Ovary (tissue), 9 donors: ENCODE measurements around the gene MARCKS. TPM values are rescaled to one million over a fixed set of nuclear protein-coding genes. Genes with fewer than 3 reads are reported as not detected.

ENCODE experiments used
- DNase-seq, 5 donors: peaks; one replicate each; pipeline ENCODE4 v3.0.0-alpha.2; 2019 to 2020
- H3K27ac ChIP-seq, 2 donors: fragments of 200-600 bp; one replicate each; pipeline versions ENCODE4 v1.5.1 to v1.8.0; 2019 to 2022
- H3K27me3 ChIP-seq: fragments of 200-600 bp; one replicate; pipeline ENCODE4 v1.8.0; 2022
- H3K36me3 ChIP-seq: fragments of 200-600 bp; sonication (generic); one replicate; pipeline ENCODE4 v1.5.1; 2019
- H3K4me1 ChIP-seq: one replicate; pipeline ENCODE4 v1.8.1; 2013; ENCODE audit warnings: mild to moderate bottlenecking, moderate library complexity; ENCODE audit not compliant: insufficient read depth
- H3K4me3 ChIP-seq: fragments of 200-600 bp; sonication (generic); one replicate; pipeline ENCODE4 v1.5.1; 2017
- H3K9me3 ChIP-seq, 2 donors: fragments of 200-600 bp in 1 of 2; sonication (generic) in 1 of 2; one replicate each; pipeline versions ENCODE4 v1.5.1 to v1.8.1; 2013 to 2019; ENCODE audit warnings: mild to moderate bottlenecking in 1 of 2, moderate library complexity in 1 of 2
- EP300 ChIP-seq: sonication (generic); formaldehyde crosslinking; IDR thresholded peaks from one replicate; pipeline ENCODE4 v1.6.1; 2017; ENCODE audit warnings: antibody characterized with exemption
- POLR2A ChIP-seq: fragments of 450-650 bp; IDR thresholded peaks from one replicate; pipeline ENCODE4 v1.6.1; 2017; ENCODE audit warnings: antibody characterized with exemption, mild to moderate bottlenecking, moderate library complexity
- WGBS, 3 donors: extraction: QIAGEN DNeasy Blood & Tissue Kit in 1 of 3; methylation state at CpG; one replicate each; pipeline versions ENCODE4 v1.1.5 to v1.1.7; 2013 to 2017; 5-methylcytosine and 5-hydroxymethylcytosine counted together
- intact Hi-C, 4 donors: fragments of 100-400 bp; cut with DNase I; formaldehyde crosslinking; loops; one replicate each; pipeline versions ENCODE4 v1.11.0 to v1.15.1; 2022 to 2023
- polyA plus RNA-seq, 2 donors: library from polyadenylated mRNA; stranded (reverse); fragments of 200-250 nt in 1 of 2; fragments of 350-450 nt in 1 of 2; fragmentation: Illumina TruSeq in 1 of 2; extraction: RNeasy Lipid Tissue Mini Kit (QIAGEN cat#74804) in 1 of 2; gene quantifications; one replicate each; pipeline ENCODE4 v1.2.3, GENCODE V29; 2013 to 2014
- total RNA-seq, 7 donors: library from RNA; depleted of rRNA in 2 of 7; stranded (reverse); fragments of >200 nt in 2 of 7; fragmentation: NEBNext Ultra II Directional in 3 of 7; extraction: Animal tissue kit (Norgen Biotek cat#: 25700) in 3 of 7; gene quantifications; one replicate each; pipeline versions ENCODE4 v1.1.0 to v1.2.4, GENCODE V29; 2016 to 2023
- TF ChIP-seq, protein P1 (sequence below), 3 donors: fragments of 450-650 bp in 2 of 3; fragments of 200-600 bp in 1 of 3; IDR thresholded peaks; one replicate each; pipeline versions ENCODE4 v1.5.1 to v1.8.0; 2016 to 2022; ENCODE audit warnings: antibody characterized with exemption in 3 of 3, mild to moderate bottlenecking in 1 of 3
- donor health status: DM: no; HTN: no; CAD: no; lungs with moderate emphysema.
- donor health status: DM: no; HTN: no; CAD: no.
- donor health status: Bipolar disorder and iron deficiency.
- donor health status: DM: yes; HTN: yes; CAD: no.
- donor health status: DM: no; HTN: no; CAD: no.
- donor health status: DM: yes; HTN: yes; CAD: no.

The MARCKS gene
- total and polyA plus RNA-seq, 9 donors = 29.1 to 106 (median 61.4) TPM

DNA sequence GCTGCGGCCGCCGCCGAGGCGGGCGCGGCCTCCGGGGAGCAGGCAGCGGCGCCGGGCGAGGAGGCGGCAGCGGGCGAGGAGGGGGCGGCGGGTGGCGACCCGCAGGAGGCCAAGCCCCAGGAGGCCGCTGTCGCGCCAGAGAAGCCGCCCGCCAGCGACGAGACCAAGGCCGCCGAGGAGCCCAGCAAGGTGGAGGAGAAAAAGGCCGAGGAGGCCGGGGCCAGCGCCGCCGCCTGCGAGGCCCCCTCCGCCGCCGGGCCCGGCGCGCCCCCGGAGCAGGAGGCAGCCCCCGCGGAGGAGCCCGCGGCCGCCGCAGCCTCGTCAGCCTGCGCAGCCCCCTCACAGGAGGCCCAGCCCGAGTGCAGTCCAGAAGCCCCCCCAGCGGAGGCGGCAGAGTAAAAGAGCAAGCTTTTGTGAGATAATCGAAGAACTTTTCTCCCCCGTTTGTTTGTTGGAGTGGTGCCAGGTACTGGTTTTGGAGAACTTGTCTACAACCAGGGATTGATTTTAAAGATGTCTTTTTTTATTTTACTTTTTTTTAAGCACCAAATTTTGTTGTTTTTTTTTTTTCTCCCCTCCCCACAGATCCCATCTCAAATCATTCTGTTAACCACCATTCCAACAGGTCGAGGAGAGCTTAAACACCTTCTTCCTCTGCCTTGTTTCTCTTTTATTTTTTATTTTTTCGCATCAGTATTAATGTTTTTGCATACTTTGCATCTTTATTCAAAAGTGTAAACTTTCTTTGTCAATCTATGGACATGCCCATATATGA is 3.2 kb downstream of the MARCKS start:
- DNase-seq = peak; percentile 63 to 72 (median 66)
- no peaks in the 10 kb centered on the region for H3K27me3 ChIP-seq
- peak overlapping the region; percentile 72 for H3K4me3 ChIP-seq
- no peaks in the 10 kb centered on the region for H3K36me3 ChIP-seq
- WGBS, 3 donors = 11 to 35% (median 31%) methylated on average over 41 to 56 of the region's 56 CpGs
- H3K27ac ChIP-seq = peak overlapping the region; percentile 95 to 96
- H3K4me1 ChIP-seq = no peaks in the 10 kb centered on the region
- intact Hi-C loops = no loop called here
- no peaks in the 10 kb centered on the region for H3K9me3 ChIP-seq
- TF ChIP-seq EP300 (no peak), POLR2A (no peak)
- TF ChIP-seq, protein P1, sequence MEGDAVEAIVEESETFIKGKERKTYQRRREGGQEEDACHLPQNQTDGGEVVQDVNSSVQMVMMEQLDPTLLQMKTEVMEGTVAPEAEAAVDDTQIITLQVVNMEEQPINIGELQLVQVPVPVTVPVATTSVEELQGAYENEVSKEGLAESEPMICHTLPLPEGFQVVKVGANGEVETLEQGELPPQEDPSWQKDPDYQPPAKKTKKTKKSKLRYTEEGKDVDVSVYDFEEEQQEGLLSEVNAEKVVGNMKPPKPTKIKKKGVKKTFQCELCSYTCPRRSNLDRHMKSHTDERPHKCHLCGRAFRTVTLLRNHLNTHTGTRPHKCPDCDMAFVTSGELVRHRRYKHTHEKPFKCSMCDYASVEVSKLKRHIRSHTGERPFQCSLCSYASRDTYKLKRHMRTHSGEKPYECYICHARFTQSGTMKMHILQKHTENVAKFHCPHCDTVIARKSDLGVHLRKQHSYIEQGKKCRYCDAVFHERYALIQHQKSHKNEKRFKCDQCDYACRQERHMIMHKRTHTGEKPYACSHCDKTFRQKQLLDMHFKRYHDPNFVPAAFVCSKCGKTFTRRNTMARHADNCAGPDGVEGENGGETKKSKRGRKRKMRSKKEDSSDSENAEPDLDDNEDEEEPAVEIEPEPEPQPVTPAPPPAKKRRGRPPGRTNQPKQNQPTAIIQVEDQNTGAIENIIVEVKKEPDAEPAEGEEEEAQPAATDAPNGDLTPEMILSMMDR (IDR thresholded peaks at IDR 0.05) = no peak

DNA sequence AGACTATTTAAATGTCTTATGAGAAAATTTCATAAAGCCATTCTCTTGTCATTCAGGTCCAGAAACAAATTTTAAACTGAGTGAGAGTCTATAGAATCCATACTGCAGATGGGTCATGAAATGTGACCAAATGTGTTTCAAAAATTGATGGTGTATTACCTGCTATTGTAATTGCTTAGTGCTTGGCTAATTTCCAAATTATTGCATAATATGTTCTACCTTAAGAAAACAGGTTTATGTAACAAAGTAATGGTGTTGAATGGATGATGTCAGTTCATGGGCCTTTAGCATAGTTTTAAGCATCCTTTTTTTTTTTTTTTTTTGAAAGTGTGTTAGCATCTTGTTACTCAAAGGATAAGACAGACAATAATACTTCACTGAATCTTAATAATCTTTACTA is 5.0 kb downstream of the MARCKS start:
- Histone ChIP-seq H3K4me1 (no peaks in the 10 kb centered on the region), H3K4me3 (no peak overlapping the region), H3K27ac (no peak overlapping the region), H3K27me3 (no peaks in the 10 kb centered on the region), H3K36me3 (no peaks in the 10 kb centered on the region), H3K9me3 (no peaks in the 10 kb centered on the region)
- no peak for DNase-seq
- intact Hi-C loops = no loop called here
- TF ChIP-seq POLR2A (no peak), EP300 (no peak)
- TF ChIP-seq, protein P1 (IDR thresholded peaks at IDR 0.05) = no peak

DNA sequence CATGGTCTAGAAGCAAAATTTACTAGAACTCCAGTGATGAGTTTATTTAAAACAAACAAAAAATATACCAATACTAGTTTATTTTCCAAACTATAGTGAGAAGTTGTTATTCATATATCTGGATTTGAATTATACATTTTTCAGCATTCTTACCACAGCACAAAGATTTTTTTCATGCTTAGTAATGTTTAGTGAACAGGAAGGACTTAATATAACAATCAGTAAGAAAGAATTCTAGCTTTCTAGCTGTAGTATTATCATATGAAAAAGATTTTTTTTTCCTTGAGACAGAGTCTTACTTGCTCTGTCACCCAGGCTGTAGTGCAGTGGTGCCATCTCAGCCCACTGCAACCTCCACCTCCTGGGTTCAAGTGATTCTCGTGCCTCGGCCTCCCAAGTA is 13.8 kb downstream of the MARCKS start:
- DNase-seq = no peak
- no peaks in the 10 kb centered on the region for H3K36me3 ChIP-seq
- H3K4me3 ChIP-seq = no peak overlapping the region
- intact Hi-C loops = no loop called here
- H3K27me3 ChIP-seq = no peaks in the 10 kb centered on the region
- H3K27ac ChIP-seq = no peak overlapping the region
- no peaks in the 10 kb centered on the region for H3K9me3 ChIP-seq
- 92 to 100% (median 95%) methylated on average over 2 of the region's 2 CpGs for WGBS, 3 donors
- TF ChIP-seq EP300 = no peak
- no peak for TF ChIP-seq POLR2A
- TF ChIP-seq, protein P1 (IDR thresholded peaks at IDR 0.05) = no peak
- no peaks in the 10 kb centered on the region for H3K4me1 ChIP-seq

- no peak overlapping the region for H3K27ac ChIP-seq
- WGBS, 3 donors = 88 to 92% (median 90%) methylated on average over 3 of the region's 3 CpGs
- no peaks in the 10 kb centered on the region for H3K36me3 ChIP-seq
- no peaks in the 10 kb centered on the region for H3K27me3 ChIP-seq
- H3K4me1 ChIP-seq = no peaks in the 10 kb centered on the region
- H3K9me3 ChIP-seq = no peaks in the 10 kb centered on the region
- no peak for TF ChIP-seq EP300
- no peak for TF ChIP-seq POLR2A
- TF ChIP-seq, protein P1 (IDR thresholded peaks at IDR 0.05) = no peak
- DNase-seq = no peak
- H3K4me3 ChIP-seq = no peak overlapping the region
- intact Hi-C loops = no loop called here
Observed at GRCh38 chr6:113871975-113872374, 14.8 kb downstream of the MARCKS start.
